GM18909 (cell line): Measurements from ENCODE around the gene HLCS.

Source experiments
- ATAC-seq: cut with Tn5 transposase; IDR thresholded peaks from one replicate; pipeline ENCODE4 v1.9.1; 2021; ENCODE audit warnings: mild to moderate bottlenecking; ENCODE audit not compliant: unreplicated experiment, poor library complexity

Gene HLCS

DNA sequence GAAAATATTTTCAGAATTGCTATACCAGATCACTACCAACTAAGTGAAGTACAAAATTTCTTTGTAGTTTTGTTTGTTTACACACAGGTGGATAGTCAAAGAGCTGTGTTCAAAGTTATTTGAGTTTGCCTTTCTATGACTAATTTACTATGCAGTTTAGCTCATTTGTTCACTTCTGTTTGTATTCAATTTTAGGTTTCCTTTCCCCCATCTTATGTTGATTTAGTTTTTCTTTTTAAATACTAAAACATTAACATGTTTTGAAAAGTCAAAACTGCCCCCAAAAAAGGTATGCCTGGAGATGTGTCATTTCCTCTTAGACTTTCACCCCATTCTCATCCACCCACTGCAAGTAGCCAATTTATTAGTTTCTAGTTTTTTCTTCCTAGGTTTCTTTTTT, 21.4 kb upstream of the HLCS start:
- no peak for ATAC-seq

DNA sequence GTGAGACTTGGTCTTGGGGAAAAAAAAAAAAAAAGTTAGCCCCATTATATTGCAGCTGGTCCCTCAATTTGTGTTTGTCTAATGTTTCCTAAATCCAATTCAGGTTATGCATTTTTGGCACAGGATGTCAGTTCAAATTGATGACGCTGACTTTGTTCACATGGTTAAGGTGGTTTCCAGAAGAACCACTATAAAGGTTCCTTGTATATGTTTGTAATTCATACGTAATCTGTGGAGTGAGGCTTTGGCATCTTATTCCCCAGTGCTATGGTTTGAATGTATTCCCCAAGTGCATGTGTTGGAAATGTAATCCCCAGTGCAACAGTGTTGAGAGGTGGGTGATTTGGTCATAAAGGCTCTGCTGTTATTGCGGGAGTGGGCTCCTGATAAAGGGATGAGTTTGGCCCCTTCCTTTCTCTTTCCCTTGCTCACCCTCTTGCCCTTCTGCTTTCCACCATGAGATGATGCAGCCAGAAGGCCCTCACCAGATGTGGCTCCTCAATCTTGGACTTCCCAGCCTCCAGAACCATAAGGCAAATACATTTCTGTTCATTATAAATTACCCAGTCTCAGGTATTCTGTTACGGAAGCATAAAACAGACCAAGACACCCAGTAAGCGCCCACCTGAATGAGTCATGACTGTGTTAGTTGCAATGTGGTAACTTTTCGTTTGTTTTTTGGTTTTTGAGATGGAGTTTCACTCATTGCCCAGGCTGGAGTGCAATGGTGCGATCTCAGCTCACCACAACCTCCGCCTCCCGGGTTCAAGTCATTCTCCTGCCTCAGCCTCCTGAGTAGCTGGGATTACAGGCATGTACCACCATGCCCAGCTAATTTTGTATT, 19.5 kb upstream of the HLCS start:
- ATAC-seq: no peak

DNA sequence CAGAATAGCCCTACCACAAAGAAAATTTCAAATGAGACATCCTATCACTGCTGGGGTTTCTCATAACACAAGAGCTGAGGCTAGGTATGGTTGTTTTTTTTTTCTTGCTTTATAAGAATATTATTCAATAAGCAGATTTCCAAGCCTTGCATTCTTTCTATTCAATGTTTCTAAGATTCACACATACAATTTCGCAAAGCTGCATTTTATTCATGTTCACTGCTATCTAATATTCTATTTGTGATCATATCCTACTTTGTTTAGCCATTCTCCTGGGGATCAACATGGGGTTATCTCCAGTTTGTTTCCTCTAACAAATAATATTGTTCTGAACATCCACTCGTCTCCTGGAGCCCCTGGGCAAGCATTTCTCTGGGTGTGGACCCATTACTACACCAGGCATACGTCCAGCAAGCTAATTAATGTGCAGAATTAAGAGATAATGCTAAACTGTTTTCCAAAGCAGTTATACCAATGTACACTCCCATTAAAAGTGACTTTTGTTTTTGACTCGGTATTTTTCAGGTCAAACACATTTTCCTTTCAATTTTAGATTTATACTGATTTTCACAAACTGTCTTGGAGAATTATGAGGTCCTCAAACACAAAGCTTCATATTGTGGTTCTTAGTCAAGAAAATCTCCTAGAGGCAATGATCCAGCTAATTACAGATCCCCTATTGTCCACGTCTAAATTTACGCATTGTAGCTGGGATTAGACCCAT, 15.7 kb upstream of the HLCS start:
- no peak for ATAC-seq

DNA sequence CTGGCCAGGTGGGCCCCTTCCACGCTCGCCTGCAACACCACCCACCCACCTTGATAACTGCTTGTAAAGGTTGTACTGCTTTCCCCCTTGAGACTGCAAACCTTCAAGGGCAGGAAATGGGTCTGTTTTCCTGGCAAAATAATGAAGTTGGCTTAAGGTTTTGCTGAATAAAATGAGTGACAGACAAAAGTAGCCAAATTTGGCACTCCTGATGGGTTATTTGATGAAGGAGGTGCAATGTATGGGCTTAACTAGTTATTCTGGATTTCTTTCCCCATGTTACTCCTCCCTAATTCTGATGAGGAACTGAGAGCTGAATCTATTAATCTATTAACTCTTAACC, 14.6 kb upstream of the HLCS start:
- ATAC-seq: no peak

DNA sequence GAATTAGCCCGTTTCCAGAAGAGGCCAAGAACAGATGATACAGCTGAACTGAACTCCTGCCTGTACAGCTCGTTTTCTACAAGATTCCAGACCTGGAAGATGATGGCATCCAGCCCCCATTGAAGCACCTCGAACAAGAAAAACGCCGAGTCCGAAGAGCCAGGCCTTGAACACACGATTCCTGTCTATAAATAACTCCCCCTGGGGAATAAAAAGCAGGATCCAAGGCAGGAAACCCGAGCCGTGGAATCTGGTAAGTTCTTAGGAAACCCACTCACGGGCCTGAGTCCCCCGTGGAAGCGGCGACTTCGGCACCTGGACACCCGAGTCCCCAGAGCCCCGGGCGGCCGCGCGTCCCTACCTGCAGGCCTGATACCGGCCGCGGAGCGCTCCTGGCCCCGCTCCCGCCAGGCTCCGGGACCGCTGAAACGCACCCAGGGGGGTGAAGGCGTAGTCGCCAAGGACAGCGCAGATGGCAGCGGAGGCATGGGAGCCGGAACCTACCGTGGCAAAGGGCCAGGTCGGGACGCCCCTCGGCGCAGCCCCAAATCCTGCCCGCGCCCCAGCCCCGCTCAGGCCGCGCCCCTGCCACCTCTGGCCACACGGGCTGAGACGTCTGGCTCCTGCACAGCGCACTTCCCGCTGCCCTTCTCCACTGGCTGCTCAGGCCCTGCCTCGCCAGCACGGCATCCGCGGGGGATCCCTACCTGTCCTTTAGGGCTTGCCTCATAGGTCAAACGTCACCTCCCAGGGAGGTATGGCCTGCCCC, 14.0 kb upstream of the HLCS start:
- ATAC-seq: no peak

DNA sequence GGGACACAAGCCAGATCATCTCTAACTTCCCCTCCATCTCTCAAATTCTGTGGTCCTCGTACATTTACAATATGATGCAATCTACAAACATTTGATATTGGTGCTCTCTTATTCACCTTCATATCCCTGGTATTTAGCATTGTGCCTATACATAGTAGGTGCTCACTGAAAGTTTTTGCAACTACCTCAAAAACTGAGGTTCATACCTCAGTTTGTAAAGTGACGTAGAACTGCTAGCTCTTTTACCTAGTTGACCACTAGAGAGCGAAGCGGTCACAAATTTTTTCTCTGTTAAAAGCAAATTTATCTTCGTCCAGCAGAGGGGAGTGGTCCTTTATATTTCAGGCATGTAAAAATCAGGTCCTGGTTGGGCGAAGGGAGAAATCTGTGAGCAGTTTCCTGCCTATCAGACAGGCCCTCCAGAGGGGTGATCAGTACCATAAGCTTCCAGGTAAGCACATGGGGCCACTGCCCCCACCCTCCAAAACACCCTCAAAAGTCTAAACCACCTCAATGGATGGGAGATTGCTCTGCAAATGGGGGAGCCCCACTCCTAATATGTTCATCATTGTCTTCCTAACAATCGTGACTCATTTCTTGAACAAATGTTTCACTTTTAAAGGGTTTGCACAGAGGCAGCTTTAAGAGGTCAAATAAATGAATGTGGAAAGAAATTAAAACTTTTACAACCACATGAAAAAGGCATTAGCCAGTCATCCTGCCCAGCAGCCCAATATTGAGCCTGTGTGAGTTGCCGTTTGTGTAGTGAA, 10.6 kb upstream of the HLCS start:
- ATAC-seq: peak; percentile 76

DNA sequence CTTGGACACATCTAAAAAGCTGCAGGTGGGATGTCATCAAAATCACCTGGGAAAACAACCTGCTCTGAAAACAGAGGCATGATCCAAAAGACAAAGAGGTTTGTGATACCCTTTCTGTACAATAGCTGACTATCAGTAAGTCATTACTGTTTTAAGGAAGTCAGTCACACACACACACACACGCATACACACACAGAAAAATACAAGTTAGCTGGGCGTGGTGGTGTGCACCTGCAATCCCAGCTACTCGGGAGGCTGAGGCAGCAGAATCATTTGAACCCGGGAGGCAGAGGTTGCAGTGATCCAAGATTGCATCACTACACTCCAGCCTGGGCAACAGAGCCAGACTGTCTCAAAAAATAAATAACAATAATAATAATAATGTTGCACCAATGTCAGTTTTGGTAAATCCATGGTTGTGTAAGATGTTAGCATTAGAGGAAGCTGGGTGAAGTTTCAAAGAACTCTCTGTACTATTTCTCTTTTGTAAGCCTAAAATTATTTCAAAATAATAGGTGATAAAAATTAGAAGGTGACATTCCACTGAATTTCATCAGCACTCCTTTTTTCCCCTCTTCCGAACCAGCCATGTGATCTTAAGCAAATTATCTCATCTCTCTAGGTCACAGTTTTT, 9.9 kb upstream of the HLCS start:
- no peak for ATAC-seq

DNA sequence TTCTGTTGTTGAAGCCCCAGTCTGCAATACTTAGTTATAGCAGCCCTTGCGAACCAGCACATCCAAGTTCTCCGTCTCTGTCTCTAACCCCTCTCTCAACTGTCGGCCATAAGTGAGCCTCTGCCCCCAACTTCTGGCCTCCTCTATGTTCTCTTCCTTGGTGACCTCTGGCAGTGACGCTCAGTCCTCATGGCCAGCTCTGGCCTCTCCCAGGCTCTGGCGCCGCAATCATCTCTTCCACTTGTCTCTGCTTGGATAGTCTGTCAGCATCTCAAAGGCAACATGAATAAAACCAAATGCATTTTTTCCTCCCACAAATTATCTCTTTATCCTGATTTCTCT, 8.4 kb upstream of the HLCS start:
- ATAC-seq: no peak

DNA sequence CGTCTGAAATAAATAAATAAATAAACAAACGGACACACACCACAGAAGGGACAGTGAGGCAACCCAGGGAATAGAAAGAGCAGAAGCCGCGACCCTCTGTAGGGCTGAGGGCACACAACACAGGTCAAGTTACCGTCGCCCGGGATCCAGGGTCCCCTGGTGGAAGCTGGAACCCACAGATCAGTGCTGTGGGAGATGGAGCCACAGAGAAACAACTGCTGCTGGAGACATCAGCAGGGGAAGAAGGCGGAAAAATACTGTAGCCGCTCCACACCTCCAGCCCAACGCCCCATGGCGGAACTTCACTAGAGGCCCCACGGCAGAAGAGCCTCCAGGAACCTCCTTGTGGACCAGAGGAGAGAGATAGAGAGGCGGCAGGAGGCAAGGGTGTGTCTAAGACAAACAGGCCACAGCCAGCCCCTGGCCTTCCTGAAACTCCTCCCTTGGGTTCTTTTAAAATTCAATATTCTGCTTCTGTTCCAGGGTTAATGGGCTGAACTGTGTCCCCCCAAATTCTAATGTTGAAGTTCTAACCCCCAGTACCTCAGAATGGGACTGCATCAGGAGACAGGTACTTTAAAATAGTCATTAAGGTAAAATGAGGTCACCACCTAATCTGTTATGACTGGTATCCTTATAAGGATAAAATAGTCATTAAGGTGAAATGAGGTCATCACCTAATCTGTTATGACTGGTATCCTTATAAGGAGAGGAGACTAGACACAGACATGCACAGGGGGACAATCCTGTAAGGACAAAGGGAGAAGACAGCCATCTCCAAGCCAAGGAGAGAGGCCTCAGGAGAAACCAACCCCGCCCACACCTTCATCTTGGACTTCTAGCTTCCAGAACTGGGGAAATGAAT, 7.7 kb upstream of the HLCS start:
- no peak for ATAC-seq

DNA sequence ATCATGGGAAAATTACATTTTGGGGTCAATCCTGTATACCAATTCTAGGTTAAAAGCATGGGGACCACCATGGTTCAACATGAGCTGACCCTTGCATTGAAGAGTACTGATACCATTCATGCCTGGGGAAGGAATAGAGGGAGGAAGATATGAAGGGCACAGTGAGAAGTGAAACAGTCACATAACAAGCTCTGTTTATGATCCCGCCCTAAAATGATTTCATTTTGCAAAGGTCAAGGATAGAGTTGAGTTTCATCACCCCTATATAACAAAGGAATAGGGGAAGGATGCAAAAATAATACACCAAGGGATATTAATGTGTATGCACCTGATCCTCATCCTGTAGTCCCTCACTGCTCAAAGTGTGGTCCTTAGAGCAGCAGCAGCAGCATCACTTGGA, 2.5 kb upstream of the HLCS start:
- ATAC-seq: no peak

DNA sequence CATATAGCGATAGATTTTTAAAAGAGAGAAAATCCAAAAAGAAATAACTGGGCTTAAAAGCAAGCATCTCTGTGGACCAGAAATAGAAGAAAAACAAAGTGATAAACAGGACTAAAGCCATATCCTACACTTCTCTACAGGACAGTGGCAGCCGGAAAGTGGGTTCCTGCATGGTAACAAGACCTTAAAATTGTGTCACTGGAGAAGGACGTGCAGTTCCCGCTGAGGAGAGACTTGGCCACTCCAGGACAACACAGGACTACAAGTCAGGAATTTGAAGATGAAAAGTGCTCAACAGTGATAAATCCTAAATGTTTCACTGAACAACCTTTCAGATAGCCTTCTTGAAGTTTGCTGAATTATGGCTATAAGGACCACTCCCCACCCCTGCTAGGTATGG, 1.9 kb upstream of the HLCS start:
- ATAC-seq: no peak

DNA sequence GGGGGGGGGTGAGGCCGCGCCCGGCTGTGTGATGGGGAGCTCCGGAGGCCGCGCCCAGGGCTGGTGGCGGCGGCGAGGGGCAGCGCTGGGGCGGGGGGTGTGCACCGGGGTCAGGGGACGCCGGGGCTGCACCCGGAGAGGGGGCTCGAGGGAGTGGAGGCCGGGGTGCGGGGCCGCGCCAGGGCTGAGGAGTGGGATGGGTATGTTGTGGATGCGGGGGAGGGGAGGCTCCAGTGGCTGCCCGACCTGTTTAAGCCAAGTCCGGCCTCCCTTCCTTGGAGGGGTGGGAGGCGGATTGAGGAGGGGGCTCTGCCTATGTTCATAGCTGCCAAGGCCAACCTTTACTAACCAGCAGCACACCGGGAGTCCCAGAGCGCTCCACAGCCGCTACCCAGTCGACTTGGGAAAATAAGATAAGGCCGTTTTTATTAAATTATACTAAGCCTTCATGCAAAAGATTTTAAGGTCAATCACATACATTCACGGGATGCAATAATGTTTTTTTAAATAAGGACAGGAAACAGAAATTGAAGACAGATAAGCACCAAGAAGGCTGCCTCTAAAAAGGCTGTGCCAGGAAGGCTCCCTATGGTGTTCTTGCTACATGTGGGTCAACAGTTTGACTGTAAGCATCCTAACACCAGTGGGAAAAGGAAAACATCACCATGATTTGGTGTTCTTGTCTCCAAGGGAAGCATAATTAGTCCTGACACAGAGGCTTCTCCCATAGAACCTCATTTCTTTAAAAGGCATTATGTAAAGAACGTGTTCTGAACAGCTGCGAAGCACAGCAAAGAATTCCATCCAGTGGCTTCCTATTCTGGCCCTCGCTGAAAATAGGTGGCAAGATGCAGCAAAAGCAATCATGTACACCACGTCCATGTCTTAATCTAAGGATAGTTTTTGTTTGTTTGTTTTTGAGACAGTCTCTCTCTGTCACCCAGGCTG, 626 bp upstream of the HLCS start:
- peak; percentile 43 for ATAC-seq

DNA sequence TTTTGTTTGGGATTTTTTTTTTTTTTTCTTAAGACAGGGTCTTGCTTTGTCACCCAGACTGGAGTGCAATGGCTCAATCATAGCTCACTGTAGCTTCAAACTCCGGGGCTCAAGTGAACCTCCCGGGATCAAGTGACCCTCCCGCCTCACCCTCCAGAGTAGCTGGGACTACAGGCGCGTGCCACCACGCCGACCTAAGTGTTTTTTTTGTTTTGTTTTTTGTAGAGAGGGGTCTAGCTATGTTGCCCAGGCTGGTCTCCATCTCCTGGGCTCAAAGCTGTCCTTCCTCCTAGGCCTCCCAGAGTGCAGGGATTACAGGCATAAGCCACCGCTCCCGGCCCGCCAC, 776 bp downstream of the HLCS start:
- ATAC-seq: no peak

DNA sequence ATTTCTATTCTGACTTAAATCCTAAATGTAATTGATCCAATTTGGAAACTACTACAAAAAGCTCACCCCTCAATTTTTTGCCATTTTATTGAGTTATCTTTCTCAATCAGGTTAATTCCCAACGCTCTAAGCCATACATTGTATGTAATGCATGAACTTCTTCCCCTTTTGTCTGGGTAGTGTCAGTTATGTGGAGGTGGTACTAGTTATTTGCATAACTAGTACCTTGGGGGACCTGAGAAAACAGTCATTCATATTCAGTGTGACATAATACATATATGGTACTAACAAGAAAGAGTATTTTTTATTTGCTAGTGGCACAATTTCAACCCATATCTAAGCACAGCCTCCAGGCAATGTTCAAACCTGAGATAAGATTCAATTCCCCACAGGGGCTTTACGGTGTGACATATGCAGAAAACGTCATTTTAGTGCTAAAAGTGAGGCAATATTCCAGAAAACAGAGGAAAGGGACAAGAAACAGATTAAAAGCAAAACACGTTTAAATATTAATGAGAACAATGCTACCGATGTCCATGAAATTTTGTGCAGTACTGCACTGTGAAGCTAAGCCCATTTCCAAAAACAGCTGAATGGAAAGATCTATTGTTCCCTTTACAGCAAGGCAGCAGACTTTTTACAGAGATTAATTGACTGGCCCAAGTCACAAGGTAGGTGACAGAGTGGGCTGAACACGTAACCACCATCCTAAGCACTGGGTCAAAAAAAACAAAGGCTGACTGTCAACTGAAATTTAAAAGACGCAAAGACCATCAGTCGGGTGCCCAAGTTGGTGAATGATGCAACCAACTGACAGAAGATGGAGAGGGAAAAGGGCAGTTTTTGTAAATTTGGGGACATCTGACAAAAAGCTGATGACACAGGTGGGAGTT, 1.4 kb downstream of the HLCS start:
- no peak for ATAC-seq

DNA sequence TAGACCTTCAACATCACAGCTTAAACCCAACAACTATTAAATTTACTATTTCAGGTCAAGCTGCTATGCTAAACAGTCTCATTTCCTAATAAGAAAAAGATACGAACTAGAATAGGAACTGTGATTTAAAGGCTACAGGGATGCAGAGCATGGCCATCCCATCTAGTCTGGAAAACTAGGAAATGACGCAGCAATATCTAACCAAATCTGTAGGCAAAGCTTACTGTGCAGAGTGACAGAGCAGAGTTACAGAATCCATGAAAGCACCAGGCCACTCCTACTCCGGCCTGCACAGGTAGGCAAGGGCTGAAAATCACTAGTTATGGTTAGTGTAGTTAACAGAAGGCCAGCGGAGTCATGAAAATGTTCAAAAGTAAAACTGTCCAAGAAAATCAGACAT, 2.1 kb downstream of the HLCS start:
- no peak for ATAC-seq

DNA sequence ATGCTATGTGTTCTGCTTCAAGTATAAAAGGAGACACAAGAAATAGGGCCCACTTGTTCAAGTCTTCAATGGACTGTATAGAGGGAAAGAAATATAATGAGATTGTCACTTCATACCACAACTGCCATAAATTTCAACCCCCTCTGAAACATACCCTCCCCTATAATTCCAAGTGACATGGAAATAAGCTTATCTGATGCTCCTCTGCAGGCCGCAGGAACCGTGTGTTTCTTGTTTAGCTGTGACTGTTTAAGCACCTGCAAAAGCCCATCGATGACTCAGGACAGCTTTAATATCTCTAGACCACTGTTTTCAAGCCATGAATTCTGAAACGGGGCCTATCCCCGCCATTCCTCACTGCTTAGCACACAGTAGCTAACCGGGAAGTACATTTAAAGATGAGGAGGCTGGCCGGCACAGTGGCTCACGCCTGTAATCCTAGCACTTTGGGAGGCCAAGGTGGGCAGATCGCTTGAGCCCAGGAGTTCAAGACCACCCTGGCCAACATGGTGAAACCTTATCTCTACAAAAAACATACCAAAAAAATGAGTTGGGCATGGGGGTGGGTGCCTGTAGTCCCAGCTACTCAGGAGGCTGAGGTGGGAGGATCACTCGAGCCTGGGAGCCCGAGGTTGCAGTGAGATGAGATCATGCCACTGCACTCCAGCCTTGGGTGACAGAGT, 4.2 kb downstream of the HLCS start:
- ATAC-seq: no peak
